SKM-1 (cell line): ENCODE results near the gene CDHR3.

ENCODE experiments used
- DNase-seq: peaks from one replicate; lab custom pipeline; 2025; ENCODE audit not compliant: unreplicated experiment; lab: John Stamatoyannopoulos, UW

Gene CDHR3, protein sequence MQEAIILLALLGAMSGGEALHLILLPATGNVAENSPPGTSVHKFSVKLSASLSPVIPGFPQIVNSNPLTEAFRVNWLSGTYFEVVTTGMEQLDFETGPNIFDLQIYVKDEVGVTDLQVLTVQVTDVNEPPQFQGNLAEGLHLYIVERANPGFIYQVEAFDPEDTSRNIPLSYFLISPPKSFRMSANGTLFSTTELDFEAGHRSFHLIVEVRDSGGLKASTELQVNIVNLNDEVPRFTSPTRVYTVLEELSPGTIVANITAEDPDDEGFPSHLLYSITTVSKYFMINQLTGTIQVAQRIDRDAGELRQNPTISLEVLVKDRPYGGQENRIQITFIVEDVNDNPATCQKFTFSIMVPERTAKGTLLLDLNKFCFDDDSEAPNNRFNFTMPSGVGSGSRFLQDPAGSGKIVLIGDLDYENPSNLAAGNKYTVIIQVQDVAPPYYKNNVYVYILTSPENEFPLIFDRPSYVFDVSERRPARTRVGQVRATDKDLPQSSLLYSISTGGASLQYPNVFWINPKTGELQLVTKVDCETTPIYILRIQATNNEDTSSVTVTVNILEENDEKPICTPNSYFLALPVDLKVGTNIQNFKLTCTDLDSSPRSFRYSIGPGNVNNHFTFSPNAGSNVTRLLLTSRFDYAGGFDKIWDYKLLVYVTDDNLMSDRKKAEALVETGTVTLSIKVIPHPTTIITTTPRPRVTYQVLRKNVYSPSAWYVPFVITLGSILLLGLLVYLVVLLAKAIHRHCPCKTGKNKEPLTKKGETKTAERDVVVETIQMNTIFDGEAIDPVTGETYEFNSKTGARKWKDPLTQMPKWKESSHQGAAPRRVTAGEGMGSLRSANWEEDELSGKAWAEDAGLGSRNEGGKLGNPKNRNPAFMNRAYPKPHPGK

DNA sequence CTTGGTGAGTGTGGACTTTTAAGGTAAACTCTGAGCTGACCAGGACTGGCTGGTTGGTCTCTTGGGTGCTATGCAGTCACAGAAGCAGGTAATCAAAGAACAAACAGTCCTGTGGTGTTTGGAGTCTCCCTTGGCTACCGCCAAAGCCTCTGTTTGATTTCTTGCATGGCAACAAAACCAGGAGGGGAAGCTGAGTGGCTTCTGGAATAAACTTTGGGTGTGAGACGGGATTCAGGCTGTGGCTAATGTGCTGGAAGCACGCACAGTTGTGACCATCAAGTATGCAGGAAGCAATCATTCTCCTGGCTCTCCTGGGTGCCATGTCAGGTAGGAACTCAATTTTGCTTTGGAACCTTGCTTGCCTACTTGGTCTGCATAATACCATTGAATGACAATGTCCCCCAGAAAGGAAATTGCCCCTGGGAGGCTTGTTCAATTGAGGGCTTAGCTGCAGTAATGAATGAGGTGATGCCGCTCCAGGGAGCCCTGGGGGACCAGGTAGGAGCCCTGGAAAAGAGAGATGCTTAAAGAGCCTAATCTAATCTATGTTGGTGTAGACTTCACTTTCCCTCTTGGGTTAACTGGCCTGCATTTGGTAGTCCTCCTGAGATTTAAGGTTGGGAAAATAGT is at the start of gene CDHR3:
Gene CDHR3 (plus strand): TSS at position 227 of the 630 bp plus-strand sequence. CDS start 55 bp downstream, at position 282.
- DNase-seq, result no peak

DNA sequence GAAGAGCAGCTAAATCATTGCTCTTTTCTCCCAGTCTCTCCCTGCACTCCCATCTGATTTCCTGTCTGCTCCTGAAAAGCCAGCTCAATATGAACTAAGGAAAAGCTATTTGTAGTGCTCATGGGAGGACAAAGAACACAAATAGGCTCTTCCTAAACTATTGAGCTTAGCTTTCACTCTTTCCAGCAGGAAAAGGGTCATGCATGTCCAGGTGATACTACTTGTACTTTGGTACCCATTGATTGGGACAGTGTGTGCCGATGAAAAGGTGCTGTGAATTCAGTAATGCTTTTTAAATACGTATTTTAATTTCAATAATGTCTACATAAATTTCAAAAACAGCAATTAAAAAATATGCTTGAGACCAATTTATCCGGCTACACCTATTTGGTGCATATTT is 49.1 kb upstream of the CDHR3 start:
- no peak for DNase-seq

DNA sequence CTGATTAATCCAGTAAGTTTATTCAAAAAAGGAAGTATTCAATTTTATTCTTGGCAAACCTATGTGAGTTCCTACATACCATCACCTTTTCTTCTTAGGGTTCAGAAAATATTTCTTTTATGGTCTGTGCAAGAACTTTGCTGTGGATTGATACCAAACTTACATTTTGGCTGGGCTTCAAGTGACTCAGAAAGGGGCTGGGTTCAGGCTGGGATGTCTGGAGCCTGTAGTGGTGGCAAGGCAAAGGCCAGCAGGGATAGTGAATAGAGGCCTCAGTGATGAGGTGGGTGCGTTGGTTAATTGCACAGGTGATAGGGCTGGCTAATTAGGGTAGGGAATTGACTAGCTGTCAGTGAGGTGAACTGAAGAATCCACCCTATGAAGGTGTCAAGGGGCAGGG is 46.5 kb upstream of the CDHR3 start:
- no peak for DNase-seq

DNA sequence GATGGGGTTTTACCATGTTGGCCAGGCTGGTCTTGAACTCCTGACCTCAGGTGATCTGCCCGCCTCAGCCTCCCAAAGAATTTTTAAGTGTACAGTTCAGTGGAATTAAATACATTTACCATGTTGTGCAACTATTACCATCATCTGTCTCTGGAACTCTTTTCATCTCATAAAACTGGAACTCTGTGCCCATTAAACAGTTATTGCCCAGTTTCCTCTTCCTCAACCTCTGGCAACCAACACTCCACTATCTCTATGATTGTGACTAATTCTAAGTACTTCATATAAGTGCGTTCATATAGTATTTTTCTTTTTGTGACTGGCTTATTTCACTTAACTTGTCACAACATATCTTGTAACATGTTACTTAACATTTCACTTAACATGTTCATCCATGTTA is 45.4 kb upstream of the CDHR3 start:
- DNase-seq, result no peak

DNA sequence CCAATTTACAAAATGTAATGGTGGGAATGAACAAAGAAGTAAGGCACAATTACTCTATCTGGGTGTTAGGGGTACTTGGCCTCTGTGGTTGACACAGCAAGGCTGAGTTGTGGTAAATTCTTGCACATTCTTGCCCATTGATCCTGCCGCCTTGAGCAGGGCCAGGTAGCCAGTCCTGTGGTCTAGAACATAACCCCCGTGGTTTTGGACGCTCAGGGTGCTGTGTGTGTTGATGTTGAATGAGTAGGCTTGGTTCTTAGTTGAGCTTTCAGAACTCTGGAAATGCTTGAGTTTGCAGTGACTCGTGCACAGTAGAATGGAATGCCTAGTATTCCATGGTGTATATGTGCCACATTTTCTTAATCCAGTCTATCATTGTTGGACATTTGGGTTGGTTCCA is 42.3 kb upstream of the CDHR3 start:
- no peak for DNase-seq

DNA sequence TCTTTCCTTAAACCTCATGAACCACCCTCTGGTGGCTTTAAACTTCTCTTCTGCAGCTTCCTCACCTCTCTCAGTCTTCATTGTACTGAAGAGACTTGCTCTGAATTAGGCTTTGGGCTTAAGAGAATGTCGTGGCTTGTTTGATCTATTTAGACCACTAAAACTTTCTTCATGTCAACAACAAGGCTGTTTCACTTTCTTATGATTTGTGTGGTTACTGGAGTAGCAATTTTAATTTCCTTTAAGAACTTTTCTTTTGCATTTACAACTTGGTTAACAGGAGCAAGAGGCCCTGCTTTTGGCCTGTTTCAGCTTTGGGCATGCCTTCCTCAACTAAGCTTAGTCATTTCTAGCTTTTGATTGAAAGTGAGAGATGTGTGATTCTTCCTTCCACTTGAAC is 38.1 kb upstream of the CDHR3 start:
- DNase-seq, result no peak

DNA sequence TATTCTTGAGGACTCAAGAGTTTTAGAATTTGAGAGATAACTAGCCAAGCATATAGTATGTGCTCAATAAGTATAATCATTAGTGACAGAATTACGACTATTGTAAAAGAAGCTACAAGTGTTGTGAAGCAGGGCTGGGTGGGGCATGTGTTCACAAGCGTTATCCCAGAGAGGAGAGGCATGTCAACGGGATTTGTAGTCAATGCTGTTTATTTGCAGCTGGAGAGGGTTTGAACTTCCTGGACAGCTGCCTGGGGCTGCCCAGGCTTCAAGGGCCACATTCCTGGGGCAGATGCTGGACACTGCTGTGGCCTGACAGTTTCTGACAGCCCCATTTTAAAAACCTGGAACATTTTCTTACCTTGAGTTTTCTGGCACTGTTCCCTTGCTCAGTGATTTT is 36.9 kb upstream of the CDHR3 start:
- no peak for DNase-seq

DNA sequence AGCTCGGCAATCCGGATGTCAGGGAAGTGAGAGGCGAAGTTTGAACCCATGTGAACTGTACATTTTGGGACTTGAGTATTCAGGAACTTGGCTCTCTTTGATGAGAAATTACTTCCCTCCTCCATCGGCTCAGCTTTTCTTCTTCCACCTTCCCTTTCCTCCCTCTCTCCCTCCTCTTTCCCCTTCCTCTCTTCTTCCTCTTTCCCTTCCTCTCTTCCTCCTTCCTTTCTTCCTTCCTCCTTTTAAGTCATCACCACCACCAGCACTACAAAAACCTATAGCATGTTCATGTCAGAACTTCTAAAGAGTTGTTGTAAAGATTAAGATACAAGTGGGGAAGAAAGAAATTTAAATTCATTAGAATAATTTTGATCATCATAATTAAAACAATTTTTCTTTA is 31.9 kb upstream of the CDHR3 start:
- no peak for DNase-seq

DNA sequence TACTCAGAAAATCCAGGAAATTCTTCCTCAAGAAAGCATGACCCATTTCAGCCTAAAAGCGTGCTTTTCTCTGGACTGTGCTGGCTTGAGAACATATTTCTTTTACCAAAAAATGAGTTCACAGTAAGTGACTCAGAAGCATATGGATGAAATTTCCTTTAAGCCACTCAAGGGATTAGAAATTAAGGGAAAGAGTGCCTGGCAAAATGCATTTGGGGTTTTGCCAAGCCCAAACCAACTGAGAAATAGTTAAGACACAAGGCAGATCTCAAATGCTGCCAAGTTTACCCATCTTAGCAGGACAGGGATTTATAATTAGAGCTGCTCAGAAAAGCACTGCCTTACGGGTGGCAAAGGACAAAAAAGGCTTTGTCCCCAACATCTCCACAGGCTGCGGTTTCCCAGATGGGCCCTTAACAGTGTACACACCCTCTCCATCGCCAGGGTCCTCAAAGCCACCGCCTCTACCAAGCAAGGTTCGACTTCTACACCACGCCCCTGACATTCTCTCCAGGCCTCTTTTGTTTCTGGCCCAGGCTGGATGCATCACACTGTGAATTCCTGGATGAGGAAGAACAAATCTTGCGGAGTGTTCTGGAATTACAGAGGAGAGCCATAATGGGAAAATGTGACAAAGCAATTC is 30.1 kb upstream of the CDHR3 start:
- DNase-seq, result no peak

DNA sequence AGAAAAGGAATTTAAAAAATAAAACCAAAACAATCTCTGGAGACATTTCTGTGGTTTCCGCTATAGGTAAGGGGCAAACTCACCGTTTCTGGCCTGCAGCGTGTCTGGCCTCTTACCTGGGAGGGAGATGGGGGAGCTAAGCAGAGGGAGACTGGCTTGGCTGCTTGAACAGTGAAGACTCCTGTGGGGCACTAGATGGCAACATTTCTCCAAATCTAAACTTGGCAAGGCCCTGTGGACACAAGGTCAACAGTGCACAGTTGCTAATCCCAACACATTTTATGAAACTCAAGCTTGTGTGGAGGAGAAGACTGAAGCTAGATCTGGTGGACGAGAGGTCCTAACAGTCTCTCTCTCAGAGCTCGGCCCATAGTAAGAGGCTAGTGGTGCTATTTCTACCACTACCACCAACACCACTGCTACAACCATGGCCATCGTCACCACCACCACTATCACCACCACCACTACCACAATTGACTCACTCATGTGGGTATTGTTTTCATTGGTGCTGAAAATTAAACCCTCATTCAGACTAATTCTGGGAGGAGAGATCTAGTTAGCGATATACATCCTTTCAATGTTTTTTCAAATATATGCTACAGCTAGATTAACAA is 28.4 kb upstream of the CDHR3 start:
- DNase-seq, result no peak

DNA sequence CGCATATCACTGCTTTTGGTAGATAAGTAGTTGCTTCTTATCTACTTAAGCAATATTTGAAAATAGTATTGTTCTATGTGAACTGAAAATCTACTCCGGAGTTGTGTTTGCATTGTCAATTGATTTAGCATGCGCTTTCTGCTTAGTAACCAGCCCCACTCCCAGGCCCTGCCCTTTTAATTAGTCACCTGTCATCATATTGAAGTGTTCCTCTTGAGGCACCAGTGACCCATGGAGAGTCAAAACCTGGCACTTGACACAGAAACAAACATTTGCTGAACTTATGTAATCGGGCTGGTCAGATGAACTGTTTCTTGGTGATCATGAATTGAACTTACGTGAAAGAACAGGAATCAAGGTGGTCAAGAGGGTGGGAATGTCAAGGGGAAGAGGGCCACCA is 27.8 kb upstream of the CDHR3 start:
- no peak for DNase-seq

DNA sequence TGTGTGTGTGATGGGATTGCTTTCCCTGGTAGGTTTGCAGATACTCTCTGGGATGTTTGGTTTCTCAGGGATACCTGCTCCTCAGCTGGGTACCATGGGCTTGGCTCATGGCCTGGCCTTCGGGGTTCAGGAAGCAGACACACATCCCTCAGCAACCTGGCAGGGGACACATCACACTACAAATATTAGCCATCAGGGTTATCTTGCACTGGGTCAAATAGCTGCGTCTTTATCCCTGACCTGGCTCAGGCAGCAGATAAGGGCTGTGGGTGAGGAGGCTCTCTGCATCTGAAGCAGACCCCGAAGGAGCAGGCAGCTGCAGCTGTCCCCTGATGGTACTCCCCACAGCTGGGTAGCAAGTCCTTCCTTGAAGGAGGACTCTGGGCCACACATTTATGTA is 25.7 kb upstream of the CDHR3 start:
- DNase-seq, result no peak

DNA sequence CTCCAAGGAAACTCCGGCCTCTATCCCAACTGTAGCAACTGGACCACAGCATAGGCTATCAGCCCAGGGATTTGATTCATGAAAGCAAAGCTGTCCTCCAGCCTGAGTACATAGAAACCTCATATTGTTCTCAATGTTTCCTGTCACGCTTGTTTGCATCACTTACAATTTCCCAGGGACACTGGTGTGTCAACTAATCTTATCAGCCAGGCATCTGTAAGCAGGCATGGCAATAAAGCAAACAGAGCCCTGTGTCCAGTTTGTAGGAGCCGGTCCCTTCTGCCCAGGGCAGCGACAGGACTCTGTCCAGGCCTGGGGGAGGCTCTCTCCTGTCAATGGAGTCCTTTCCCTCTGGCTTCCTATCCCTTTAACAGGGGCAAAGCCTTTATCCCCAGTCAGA is 23.0 kb upstream of the CDHR3 start:
- DNase-seq, result no peak

DNA sequence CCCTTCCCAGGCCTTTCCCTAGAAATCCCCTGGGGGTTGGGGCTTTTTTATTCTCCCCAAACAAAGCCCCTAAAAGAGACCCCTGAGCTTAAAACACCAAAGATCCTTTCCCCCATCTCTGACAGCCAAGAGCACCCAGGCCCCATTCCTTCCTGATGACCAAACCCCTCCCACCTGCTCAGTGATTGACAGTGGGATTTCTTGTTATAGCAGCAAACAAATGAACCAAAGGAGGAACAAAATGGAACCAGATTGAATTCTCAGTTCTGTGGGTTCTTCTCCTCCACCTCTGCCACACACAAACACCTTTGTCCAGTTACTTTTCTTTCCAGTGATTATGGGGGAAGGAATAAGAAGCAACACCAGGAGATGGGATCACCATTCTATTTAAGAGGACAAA is 21.5 kb upstream of the CDHR3 start:
- DNase-seq, result no peak

DNA sequence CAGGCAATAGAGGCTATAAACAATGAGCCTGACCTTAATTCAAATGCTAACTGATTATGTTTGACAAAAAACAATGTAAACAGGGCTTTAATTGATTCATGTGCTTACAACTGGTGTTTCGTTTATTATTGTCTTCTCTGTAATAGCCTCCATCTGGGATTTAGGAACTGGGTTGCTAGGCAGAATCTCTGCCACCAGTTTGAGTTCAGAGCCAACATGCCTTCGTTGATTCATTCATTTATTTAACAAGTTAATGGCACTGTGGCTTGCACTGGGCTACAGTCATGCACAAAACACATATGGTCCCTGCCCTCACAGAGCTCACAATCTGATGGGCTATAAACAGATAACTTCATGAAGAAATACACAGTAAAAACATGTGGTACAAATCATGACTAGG is 19.6 kb upstream of the CDHR3 start:
- DNase-seq, result no peak

DNA sequence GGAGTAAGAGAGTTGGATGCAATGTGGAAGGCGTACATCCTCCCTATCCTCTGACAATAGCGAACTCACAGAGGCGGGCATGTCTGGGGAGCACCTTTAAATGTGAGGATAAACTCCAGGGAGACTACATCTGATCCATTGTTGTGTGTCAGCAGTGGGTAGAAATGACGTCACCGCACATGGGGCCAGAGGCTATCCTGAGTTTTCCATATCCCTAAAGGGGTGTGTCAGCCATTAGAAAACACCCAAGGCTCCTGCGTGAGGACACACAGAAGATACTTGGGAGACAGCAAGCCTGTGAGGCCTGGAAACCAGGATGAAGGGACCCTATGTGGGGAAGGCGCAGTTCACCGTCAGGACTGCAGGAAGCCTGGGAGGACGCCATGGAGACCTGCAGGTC is 17.2 kb upstream of the CDHR3 start:
- DNase-seq, result no peak

DNA sequence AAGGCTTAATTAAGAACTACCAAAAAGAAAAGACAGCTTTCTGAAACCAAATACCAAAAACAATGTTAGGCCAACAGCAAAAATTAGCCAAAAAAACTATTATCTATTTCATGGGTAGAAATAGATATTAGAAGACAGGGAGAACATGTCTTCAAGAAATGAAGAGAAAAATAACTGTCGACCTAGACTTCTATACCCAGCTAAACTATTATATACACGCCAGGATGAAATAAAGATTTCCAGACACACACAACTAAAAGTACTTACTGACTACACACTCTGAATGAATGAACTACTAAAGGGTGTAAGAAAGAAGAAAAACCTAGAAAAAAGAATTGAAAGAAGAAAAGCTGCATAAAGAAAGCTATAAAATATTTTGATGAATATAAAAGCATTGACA is 11.5 kb upstream of the CDHR3 start:
- no peak for DNase-seq

DNA sequence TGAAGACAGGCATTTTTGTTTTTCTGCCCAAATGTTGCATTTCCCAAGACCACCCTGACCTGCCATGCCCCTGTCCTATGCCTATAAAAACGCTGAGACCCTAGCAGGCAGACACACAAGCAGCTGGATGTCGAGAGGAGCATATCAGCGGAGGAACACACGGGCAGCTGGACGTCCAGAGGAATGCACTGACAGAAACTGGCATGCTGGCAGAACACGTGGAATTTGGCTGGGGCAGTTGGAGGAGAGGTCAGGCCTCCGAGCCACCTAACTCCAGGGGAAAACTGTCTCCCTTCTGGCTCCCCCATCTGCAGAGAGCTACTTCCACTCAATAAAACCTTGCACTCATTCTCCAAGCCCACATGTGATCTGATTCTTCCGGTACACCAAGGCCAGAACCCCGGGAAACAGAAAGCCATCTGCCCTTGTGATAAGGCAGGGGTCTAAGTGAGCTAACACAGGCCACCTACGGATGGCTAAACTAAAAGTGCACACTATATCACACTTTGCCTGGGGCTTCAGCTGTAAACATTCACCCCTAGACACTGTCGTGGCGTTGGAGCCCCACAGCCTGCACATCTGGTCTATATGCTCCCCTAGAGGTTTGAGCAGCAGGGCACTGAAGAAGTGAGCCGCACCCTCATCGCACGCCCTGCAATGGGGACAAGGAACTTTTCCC is 10.0 kb upstream of the CDHR3 start:
- DNase-seq, result no peak

DNA sequence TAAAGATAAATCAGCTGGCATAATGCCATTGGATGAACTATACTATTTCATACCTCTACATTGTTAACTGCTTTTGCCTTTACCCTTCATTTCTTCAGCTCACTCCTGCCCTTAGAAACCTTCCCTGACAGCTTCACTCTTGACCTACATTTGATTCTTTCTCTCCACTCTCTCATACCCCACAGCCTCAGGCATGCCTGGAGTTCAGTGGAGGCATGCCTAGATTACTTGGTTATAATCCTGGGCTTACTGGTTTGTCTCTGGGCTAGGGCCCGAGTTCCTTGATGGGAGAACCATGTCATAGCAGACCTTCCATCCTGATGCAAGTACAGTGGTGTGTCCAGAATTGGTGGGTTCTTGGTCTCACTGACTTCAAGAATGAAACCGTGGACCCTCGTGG is 8.4 kb upstream of the CDHR3 start:
- no peak for DNase-seq
